Measurements from ENCODE around the gene TBX4.

DNA sequence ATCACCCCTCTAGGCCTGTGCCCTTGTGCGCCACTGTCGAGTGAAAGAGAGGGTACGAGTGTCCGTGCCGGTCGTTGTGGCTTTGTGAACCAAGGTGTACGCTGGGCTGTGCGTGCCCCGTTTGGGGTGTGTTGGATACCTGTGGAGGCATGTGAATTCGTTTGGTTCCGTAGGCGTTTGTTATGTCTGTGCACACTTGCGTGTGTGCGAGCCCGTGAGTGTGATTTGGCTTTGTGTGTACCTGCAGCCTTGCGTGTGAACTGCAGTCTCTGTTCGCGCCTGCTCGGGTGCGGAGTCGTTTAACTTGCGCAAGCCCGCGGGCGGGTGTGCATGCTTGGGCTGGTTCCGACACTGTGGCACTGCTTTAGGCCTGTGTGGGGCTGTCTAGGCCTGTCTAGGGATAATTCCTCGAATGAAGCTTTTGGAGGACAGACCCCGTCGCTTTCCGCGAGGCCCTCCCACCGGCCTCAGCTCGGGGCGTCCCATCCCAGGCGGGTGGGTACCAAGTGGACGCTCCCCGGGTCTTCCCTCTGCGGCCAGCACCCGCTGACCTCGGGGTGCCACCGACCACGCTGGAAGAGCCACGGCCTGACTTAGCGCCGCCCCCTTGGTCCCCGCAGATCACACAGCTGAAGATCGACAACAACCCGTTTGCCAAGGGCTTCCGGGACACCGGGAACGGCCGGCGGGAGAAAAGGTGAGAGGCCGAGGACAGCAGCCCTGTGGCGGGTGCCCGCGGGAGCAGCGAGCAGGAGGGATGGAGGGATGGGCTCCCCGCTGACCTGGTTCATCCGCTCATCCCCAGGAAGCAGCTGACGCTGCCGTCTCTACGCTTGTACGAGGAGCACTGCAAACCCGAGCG is 48.2 kb upstream of the TBX4 start:
- TF ChIP-seq, protein P1, sequence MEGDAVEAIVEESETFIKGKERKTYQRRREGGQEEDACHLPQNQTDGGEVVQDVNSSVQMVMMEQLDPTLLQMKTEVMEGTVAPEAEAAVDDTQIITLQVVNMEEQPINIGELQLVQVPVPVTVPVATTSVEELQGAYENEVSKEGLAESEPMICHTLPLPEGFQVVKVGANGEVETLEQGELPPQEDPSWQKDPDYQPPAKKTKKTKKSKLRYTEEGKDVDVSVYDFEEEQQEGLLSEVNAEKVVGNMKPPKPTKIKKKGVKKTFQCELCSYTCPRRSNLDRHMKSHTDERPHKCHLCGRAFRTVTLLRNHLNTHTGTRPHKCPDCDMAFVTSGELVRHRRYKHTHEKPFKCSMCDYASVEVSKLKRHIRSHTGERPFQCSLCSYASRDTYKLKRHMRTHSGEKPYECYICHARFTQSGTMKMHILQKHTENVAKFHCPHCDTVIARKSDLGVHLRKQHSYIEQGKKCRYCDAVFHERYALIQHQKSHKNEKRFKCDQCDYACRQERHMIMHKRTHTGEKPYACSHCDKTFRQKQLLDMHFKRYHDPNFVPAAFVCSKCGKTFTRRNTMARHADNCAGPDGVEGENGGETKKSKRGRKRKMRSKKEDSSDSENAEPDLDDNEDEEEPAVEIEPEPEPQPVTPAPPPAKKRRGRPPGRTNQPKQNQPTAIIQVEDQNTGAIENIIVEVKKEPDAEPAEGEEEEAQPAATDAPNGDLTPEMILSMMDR (conservative IDR thresholded peaks at IDR 0.05; ENCODE audit: low read depth in 2 of 2) = no peak
- no peak for TF ChIP-seq EZH2phosphoT487 (IDR thresholded peaks at IDR 0.05; ENCODE audit: unreplicated experiment)
- TF ChIP-seq, protein P2, sequence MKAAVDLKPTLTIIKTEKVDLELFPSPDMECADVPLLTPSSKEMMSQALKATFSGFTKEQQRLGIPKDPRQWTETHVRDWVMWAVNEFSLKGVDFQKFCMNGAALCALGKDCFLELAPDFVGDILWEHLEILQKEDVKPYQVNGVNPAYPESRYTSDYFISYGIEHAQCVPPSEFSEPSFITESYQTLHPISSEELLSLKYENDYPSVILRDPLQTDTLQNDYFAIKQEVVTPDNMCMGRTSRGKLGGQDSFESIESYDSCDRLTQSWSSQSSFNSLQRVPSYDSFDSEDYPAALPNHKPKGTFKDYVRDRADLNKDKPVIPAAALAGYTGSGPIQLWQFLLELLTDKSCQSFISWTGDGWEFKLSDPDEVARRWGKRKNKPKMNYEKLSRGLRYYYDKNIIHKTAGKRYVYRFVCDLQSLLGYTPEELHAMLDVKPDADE (IDR thresholded peaks at IDR 0.05) = no peak
- TF ChIP-seq EZH2 (IDR thresholded peaks at IDR 0.05; ENCODE audit: low read depth, unreplicated experiment) = peak; percentile 62
- no peak for TF ChIP-seq JUNB (IDR thresholded peaks at IDR 0.05; ENCODE audit: unreplicated experiment)
- TF ChIP-seq, protein P3, sequence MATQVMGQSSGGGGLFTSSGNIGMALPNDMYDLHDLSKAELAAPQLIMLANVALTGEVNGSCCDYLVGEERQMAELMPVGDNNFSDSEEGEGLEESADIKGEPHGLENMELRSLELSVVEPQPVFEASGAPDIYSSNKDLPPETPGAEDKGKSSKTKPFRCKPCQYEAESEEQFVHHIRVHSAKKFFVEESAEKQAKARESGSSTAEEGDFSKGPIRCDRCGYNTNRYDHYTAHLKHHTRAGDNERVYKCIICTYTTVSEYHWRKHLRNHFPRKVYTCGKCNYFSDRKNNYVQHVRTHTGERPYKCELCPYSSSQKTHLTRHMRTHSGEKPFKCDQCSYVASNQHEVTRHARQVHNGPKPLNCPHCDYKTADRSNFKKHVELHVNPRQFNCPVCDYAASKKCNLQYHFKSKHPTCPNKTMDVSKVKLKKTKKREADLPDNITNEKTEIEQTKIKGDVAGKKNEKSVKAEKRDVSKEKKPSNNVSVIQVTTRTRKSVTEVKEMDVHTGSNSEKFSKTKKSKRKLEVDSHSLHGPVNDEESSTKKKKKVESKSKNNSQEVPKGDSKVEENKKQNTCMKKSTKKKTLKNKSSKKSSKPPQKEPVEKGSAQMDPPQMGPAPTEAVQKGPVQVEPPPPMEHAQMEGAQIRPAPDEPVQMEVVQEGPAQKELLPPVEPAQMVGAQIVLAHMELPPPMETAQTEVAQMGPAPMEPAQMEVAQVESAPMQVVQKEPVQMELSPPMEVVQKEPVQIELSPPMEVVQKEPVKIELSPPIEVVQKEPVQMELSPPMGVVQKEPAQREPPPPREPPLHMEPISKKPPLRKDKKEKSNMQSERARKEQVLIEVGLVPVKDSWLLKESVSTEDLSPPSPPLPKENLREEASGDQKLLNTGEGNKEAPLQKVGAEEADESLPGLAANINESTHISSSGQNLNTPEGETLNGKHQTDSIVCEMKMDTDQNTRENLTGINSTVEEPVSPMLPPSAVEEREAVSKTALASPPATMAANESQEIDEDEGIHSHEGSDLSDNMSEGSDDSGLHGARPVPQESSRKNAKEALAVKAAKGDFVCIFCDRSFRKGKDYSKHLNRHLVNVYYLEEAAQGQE (IDR thresholded peaks at IDR 0.05; ENCODE audit: unreplicated experiment) = no peak
- TF ChIP-seq POLR2AphosphoS5 (IDR thresholded peaks at IDR 0.05; ENCODE audit: low read depth) = no peak
- TF ChIP-seq NANOG (IDR thresholded peaks at IDR 0.05; ENCODE audit: borderline replicate concordance) = no peak
- TF ChIP-seq CREB1 (CRISPR knock-in tag; IDR thresholded peaks at IDR 0.05; ENCODE audit: low read depth) = no peak
- TF ChIP-seq STAT1 (IDR thresholded peaks at IDR 0.05; ENCODE audit: unreplicated experiment) = no peak
- TF ChIP-seq ZNF331 (CRISPR knock-in tag; IDR thresholded peaks at IDR 0.05; ENCODE audit: low read depth) = no peak
- TF ChIP-seq, protein P4, sequence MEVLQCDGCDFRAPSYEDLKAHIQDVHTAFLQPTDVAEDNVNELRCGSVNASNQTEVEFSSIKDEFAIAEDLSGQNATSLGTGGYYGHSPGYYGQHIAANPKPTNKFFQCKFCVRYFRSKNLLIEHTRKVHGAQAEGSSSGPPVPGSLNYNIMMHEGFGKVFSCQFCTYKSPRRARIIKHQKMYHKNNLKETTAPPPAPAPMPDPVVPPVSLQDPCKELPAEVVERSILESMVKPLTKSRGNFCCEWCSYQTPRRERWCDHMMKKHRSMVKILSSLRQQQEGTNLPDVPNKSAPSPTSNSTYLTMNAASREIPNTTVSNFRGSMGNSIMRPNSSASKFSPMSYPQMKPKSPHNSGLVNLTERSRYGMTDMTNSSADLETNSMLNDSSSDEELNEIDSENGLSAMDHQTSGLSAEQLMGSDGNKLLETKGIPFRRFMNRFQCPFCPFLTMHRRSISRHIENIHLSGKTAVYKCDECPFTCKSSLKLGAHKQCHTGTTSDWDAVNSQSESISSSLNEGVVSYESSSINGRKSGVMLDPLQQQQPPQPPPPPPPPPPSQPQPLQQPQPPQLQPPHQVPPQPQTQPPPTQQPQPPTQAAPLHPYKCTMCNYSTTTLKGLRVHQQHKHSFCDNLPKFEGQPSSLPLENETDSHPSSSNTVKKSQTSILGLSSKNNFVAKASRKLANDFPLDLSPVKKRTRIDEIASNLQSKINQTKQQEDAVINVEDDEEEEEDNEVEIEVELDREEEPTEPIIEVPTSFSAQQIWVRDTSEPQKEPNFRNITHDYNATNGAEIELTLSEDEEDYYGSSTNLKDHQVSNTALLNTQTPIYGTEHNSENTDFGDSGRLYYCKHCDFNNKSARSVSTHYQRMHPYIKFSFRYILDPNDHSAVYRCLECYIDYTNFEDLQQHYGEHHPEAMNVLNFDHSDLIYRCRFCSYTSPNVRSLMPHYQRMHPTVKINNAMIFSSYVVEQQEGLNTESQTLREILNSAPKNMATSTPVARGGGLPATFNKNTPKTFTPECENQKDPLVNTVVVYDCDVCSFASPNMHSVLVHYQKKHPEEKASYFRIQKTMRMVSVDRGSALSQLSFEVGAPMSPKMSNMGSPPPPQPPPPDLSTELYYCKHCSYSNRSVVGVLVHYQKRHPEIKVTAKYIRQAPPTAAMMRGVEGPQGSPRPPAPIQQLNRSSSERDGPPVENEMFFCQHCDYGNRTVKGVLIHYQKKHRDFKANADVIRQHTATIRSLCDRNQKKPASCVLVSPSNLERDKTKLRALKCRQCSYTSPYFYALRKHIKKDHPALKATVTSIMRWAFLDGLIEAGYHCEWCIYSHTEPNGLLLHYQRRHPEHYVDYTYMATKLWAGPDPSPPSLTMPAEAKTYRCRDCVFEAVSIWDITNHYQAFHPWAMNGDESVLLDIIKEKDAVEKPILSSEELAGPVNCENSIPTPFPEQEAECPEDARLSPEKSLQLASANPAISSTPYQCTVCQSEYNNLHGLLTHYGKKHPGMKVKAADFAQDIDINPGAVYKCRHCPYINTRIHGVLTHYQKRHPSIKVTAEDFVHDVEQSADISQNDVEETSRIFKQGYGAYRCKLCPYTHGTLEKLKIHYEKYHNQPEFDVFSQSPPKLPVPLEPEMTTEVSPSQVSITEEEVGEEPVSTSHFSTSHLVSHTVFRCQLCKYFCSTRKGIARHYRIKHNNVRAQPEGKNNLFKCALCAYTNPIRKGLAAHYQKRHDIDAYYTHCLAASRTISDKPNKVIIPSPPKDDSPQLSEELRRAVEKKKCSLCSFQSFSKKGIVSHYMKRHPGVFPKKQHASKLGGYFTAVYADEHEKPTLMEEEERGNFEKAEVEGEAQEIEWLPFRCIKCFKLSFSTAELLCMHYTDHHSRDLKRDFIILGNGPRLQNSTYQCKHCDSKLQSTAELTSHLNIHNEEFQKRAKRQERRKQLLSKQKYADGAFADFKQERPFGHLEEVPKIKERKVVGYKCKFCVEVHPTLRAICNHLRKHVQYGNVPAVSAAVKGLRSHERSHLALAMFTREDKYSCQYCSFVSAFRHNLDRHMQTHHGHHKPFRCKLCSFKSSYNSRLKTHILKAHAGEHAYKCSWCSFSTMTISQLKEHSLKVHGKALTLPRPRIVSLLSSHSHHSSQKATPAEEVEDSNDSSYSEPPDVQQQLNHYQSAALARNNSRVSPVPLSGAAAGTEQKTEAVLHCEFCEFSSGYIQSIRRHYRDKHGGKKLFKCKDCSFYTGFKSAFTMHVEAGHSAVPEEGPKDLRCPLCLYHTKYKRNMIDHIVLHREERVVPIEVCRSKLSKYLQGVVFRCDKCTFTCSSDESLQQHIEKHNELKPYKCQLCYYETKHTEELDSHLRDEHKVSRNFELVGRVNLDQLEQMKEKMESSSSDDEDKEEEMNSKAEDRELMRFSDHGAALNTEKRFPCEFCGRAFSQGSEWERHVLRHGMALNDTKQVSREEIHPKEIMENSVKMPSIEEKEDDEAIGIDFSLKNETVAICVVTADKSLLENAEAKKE (CRISPR knock-in tag; IDR thresholded peaks at IDR 0.05) = no peak

All from GM23338 (cell line).